Embryonic facial prominence (tissue), 1 donor: ENCODE results near the gene SDHAF3.

Experiments used
- DNase-seq: peaks from one replicate; pipeline ENCODE4 v3.0.0-alpha.2; 2016; ENCODE audit errors: extremely low spot score

The SDHAF3 gene

GRCh38 chr7:97218767-97219166 is 101.3 kb downstream of the SDHAF3 start:
- no peak for DNase-seq

- DNase-seq = no peak
These were observed 101.7 kb downstream of the SDHAF3 start for GRCh38 chr7:97219237-97219636.

DNA sequence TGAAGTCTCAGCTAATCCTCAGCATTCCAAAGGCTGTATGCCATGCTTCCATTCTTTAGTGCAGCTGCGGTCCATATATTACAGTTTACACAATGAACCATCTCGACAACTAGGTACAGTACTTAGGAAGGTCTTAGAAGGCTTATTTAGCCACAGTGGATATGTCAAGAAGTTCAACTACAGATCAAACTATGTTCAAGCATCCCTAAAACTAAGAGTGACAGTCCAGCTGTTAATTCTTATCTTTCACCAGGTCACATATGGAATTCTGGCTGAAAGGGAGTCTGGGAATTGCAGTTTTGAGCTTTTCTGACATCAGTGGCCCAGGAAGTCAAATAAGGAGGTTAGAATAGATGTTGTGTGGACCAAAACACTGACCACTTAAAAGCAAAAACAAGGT is 106.8 kb downstream of the SDHAF3 start:
- no peak for DNase-seq

GRCh38 chr7:97226541-97226940 is 109.0 kb downstream of the SDHAF3 start:
- no peak for DNase-seq
